Measurements from ENCODE around the gene LAGE3.

The LAGE3 gene

DNA sequence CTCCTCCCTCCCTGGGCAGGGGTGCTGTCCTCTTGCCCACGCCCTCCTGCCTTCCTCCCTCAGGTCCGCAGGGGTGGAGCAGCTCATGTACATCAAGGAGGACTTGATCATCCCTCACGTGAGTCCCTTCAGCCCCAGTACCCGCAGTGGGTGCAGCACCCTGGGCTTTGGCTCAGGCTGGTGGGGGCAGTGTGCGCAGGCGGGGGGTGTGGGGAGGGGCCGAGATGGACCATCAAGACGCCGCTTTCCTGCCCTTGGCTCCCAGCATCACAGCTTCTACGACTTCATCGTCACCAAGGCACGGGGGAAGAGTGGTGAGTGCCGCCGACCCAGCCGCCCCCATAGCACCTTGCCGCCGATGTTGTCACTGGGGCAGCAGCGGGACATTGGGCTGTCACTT is 29.5 kb downstream of the LAGE3 start:
- Histone ChIP-seq H3K4me3 (ENCODE audit: low read depth, low read length) (no peak overlapping the region), H3K9me3 (ENCODE audit: control insufficient read depth, insufficient read depth, low read depth, low read length) (no peaks in the 10 kb centered on the region), H3K27ac (ENCODE audit: extremely low read depth, low read depth, low read length) (no peak overlapping the region), H3K36me3 (ENCODE audit: control insufficient read depth in 2 of 2, insufficient read depth in 1 of 2, low read length in 2 of 2) (peaks cover 4 to 78% of the 10 kb centered on the region in 2 experiments; a peak in 2 of 3 replicates), H3K4me1 (ENCODE audit: control insufficient read depth, insufficient read depth, low read length) (no peaks in the 10 kb centered on the region)
- CTCF ChIA-PET, result no interaction called here
- POLR2A ChIA-PET, result interaction anchor here (0.7 kb wide), 1 partner anchor 16 kb away, joined by 3 read pairs; no protein-coding TSS in a partner anchor
- TF ChIP-seq, protein P1, sequence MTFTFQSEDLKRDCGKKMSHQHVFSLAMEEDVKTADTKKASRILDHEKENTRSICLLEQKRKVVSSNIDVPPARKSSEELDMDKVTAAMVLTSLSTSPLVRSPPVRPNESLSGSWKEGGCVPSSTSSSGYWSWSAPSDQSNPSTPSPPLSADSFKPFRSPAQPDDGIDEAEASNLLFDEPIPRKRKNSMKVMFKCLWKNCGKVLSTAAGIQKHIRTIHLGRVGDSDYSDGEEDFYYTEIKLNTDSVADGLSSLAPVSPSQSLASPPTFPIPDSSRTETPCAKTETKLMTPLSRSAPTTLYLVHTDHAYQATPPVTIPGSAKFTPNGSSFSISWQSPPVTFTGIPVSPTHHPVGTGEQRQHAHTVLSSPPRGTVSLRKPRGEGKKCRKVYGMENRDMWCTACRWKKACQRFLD (tag by site-specific recombination; IDR thresholded peaks at IDR 0.05), result no peak
- TF ChIP-seq, protein P2, sequence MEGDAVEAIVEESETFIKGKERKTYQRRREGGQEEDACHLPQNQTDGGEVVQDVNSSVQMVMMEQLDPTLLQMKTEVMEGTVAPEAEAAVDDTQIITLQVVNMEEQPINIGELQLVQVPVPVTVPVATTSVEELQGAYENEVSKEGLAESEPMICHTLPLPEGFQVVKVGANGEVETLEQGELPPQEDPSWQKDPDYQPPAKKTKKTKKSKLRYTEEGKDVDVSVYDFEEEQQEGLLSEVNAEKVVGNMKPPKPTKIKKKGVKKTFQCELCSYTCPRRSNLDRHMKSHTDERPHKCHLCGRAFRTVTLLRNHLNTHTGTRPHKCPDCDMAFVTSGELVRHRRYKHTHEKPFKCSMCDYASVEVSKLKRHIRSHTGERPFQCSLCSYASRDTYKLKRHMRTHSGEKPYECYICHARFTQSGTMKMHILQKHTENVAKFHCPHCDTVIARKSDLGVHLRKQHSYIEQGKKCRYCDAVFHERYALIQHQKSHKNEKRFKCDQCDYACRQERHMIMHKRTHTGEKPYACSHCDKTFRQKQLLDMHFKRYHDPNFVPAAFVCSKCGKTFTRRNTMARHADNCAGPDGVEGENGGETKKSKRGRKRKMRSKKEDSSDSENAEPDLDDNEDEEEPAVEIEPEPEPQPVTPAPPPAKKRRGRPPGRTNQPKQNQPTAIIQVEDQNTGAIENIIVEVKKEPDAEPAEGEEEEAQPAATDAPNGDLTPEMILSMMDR (tag by site-specific recombination; IDR thresholded peaks at IDR 0.05), result no peak
- TF ChIP-seq ZNF521 (tag by site-specific recombination; IDR thresholded peaks at IDR 0.05) (no peak), ZNF514 (tag by site-specific recombination; IDR thresholded peaks at IDR 0.05) (no peak), ZNF146 (tag by site-specific recombination; IDR thresholded peaks at IDR 0.05) (no peak), ZNF610 (tag by site-specific recombination; IDR thresholded peaks at IDR 0.05; ENCODE audit: borderline replicate concordance) (no peak), PRDM1 (tag by site-specific recombination; IDR thresholded peaks at IDR 0.05) (no peak), ZNF239 (tag by site-specific recombination; IDR thresholded peaks at IDR 0.05) (no peak), ZNF394 (tag by site-specific recombination; IDR thresholded peaks at IDR 0.05; ENCODE audit: borderline replicate concordance) (no peak), GFI1B (tag by site-specific recombination; IDR thresholded peaks at IDR 0.05) (no peak), ZNF473 (tag by site-specific recombination; IDR thresholded peaks at IDR 0.05) (no peak), ZNF133 (tag by site-specific recombination; IDR thresholded peaks at IDR 0.05) (no peak), ZNF658 (tag by site-specific recombination; IDR thresholded peaks at IDR 0.05) (no peak), ZNF585B (tag by site-specific recombination; IDR thresholded peaks at IDR 0.05) (no peak), ZEB2 (tag by site-specific recombination; IDR thresholded peaks at IDR 0.05) (no peak), ZNF843 (tag by site-specific recombination; IDR thresholded peaks at IDR 0.05) (no peak)
- TF ChIP-seq, protein P3, sequence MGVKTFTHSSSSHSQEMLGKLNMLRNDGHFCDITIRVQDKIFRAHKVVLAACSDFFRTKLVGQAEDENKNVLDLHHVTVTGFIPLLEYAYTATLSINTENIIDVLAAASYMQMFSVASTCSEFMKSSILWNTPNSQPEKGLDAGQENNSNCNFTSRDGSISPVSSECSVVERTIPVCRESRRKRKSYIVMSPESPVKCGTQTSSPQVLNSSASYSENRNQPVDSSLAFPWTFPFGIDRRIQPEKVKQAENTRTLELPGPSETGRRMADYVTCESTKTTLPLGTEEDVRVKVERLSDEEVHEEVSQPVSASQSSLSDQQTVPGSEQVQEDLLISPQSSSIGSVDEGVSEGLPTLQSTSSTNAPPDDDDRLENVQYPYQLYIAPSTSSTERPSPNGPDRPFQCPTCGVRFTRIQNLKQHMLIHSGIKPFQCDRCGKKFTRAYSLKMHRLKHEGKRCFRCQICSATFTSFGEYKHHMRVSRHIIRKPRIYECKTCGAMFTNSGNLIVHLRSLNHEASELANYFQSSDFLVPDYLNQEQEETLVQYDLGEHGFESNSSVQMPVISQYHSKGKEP (tag by site-specific recombination; IDR thresholded peaks at IDR 0.05), result no peak
- TF ChIP-seq, protein P4, sequence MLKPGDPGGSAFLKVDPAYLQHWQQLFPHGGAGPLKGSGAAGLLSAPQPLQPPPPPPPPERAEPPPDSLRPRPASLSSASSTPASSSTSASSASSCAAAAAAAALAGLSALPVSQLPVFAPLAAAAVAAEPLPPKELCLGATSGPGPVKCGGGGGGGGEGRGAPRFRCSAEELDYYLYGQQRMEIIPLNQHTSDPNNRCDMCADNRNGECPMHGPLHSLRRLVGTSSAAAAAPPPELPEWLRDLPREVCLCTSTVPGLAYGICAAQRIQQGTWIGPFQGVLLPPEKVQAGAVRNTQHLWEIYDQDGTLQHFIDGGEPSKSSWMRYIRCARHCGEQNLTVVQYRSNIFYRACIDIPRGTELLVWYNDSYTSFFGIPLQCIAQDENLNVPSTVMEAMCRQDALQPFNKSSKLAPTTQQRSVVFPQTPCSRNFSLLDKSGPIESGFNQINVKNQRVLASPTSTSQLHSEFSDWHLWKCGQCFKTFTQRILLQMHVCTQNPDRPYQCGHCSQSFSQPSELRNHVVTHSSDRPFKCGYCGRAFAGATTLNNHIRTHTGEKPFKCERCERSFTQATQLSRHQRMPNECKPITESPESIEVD (tag by site-specific recombination; IDR thresholded peaks at IDR 0.05), result no peak
- TF ChIP-seq, protein P5, sequence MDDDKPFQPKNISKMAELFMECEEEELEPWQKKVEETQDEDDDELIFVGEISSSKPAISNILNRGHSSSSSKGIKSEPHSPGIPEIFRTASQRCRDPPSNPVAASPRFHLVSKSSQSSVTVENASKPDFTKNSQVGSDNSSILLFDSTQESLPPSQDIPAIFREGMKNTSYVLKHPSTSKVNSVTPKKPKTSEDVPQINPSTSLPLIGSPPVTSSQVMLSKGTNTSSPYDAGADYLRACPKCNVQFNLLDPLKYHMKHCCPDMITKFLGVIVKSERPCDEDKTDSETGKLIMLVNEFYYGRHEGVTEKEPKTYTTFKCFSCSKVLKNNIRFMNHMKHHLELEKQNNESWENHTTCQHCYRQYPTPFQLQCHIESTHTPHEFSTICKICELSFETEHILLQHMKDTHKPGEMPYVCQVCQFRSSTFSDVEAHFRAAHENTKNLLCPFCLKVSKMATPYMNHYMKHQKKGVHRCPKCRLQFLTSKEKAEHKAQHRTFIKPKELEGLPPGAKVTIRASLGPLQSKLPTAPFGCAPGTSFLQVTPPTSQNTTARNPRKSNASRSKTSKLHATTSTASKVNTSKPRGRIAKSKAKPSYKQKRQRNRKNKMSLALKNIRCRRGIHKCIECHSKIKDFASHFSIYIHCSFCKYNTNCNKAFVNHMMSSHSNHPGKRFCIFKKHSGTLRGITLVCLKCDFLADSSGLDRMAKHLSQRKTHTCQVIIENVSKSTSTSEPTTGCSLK (tag by site-specific recombination; IDR thresholded peaks at IDR 0.05), result no peak
- TF ChIP-seq, protein P6, sequence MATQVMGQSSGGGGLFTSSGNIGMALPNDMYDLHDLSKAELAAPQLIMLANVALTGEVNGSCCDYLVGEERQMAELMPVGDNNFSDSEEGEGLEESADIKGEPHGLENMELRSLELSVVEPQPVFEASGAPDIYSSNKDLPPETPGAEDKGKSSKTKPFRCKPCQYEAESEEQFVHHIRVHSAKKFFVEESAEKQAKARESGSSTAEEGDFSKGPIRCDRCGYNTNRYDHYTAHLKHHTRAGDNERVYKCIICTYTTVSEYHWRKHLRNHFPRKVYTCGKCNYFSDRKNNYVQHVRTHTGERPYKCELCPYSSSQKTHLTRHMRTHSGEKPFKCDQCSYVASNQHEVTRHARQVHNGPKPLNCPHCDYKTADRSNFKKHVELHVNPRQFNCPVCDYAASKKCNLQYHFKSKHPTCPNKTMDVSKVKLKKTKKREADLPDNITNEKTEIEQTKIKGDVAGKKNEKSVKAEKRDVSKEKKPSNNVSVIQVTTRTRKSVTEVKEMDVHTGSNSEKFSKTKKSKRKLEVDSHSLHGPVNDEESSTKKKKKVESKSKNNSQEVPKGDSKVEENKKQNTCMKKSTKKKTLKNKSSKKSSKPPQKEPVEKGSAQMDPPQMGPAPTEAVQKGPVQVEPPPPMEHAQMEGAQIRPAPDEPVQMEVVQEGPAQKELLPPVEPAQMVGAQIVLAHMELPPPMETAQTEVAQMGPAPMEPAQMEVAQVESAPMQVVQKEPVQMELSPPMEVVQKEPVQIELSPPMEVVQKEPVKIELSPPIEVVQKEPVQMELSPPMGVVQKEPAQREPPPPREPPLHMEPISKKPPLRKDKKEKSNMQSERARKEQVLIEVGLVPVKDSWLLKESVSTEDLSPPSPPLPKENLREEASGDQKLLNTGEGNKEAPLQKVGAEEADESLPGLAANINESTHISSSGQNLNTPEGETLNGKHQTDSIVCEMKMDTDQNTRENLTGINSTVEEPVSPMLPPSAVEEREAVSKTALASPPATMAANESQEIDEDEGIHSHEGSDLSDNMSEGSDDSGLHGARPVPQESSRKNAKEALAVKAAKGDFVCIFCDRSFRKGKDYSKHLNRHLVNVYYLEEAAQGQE (tag by site-specific recombination; IDR thresholded peaks at IDR 0.05), result no peak

All from HEK293 (cell line).